Sigmoid colon (tissue), 7 donors: Measurements from ENCODE around the gene CTIF. TPM values are rescaled to one million over a fixed set of nuclear protein-coding genes. Genes with fewer than 3 reads are reported as not detected.
A peak's percentile ranks its signal among the peaks of the same experiment; 100 is the strongest.

ENCODE experiments used
- DNase-seq: peaks from one replicate; pipeline ENCODE4 v3.0.0-alpha.2; 2019
- H3K27ac ChIP-seq, 4 donors: fragments of 200-600 bp; sonication (generic); one replicate each; pipeline ENCODE4 v1.5.1; 2016 to 2019; ENCODE audit warnings: mild to moderate bottlenecking in 1 of 4
- H3K27me3 ChIP-seq, 3 donors: fragments of 200-600 bp; sonication (generic); one replicate each; pipeline ENCODE4 v1.5.1; 2019; ENCODE audit warnings: mild to moderate bottlenecking in 1 of 3
- H3K36me3 ChIP-seq, 4 donors: fragments of 200-600 bp; sonication (generic); one replicate each; pipeline ENCODE4 v1.5.1; 2016 to 2019
- H3K4me1 ChIP-seq, 4 donors: fragments of 200-600 bp; sonication (generic); one replicate each; pipeline ENCODE4 v1.5.1; 2017 to 2019
- H3K4me3 ChIP-seq, 4 donors: fragments of 200-600 bp; sonication (generic); one replicate each; pipeline ENCODE4 v1.5.1; 2017 to 2019; ENCODE audit warnings: mild to moderate bottlenecking in 2 of 4, moderate library complexity in 1 of 4
- H3K9me3 ChIP-seq, 4 donors: fragments of 200-600 bp in 3 of 4; sonication (generic) in 3 of 4; one replicate each; pipeline versions ENCODE4 v1.5.1 to v1.6.1; 2013 to 2019
- CTCF ChIP-seq, 4 experiments: fragments of 450-650 bp in 3 of 4; fragments of 200-600 bp in 1 of 4; IDR thresholded peaks; one replicate each; pipeline ENCODE4 v1.5.1; 2016 to 2019; ENCODE audit warnings: antibody characterized with exemption in 4 of 4, mild to moderate bottlenecking in 3 of 4, moderate library complexity in 2 of 4
- EP300 ChIP-seq, 4 donors: sonication (generic); formaldehyde crosslinking; IDR thresholded peaks; one replicate each; pipeline ENCODE4 v1.6.1; 2017; ENCODE audit warnings: antibody characterized with exemption in 4 of 4
- POLR2A ChIP-seq, 2 donors: fragments of 450-650 bp; IDR thresholded peaks; one replicate each; pipeline ENCODE4 v1.6.1; 2016; ENCODE audit warnings: antibody characterized with exemption in 2 of 2, mild to moderate bottlenecking in 2 of 2, moderate library complexity in 2 of 2
- POLR2AphosphoS5 ChIP-seq, 4 donors: sonication (generic); formaldehyde crosslinking; IDR thresholded peaks; one replicate each; pipeline ENCODE4 v1.6.1; 2017; ENCODE audit warnings: antibody characterized with exemption in 4 of 4
- WGBS, 2 donors: extraction: QIAGEN DNeasy Blood & Tissue Kit; methylation state at CpG; one replicate each; pipeline ENCODE4 v1.1.7; 2013; 5-methylcytosine and 5-hydroxymethylcytosine counted together
- intact Hi-C: fragments of 100-400 bp; cut with DNase I; formaldehyde crosslinking; loops from one replicate; pipeline ENCODE4 v1.15.1; 2023
- polyA plus RNA-seq, 3 donors: library from polyadenylated mRNA; stranded (reverse); fragments of 200-250 nt; gene quantifications; one replicate each; pipeline ENCODE4 v1.2.3, GENCODE V29; 2013
- total RNA-seq, 4 donors: library from RNA; depleted of rRNA; stranded (reverse); fragments of >200 nt; gene quantifications; one replicate each; pipeline ENCODE4 v1.1.0, GENCODE V29; 2016
- donor health status: healthy with polysubstance abuse.
- donor health status: Bipolar disorder and iron deficiency.
- donor health status: healthy.

CTIF gene
- total and polyA plus RNA-seq, 7 donors = 3.6 to 65.9 (median 22.5) TPM

GRCh38 chr18:48785736-48786454, 247.1 kb downstream of the CTIF start:
- WGBS, 2 donors = 88 to 96% methylated on average over 12 of the region's 12 CpGs

GRCh38 chr18:48786455-48787202, 247.8 kb downstream of the CTIF start:
- DNase-seq = peak; percentile 61
- H3K4me3 ChIP-seq = no peak overlapping the region
- 82 to 86% methylated on average over 10 of the region's 10 CpGs for WGBS, 2 donors
- TF ChIP-seq EP300 (IDR thresholded peaks at IDR 0.05) (no peak), POLR2AphosphoS5 (IDR thresholded peaks at IDR 0.05) (no peak), CTCF (IDR thresholded peaks at IDR 0.05) (no peak), POLR2A (IDR thresholded peaks at IDR 0.05) (no peak)
- peaks cover 0 to 43% (median 22%) of the 10 kb centered on the region in 4 donors for H3K4me1 ChIP-seq
- H3K27ac ChIP-seq = peak overlapping the region in 2 of 4 donors; percentile 2 to 55
- peaks cover 0 to 24% (median 5%) of the 10 kb centered on the region in 4 donors for H3K36me3 ChIP-seq
- no peaks in the 10 kb centered on the region for H3K27me3 ChIP-seq
- H3K9me3 ChIP-seq = no peaks in the 10 kb centered on the region
- intact Hi-C loops = no loop called here

More at GRCh38 chr18:48785736-48786454, 247.1 kb downstream of the CTIF start:
- DNase-seq = peak; percentile 40
- peaks cover 0 to 23% (median 5%) of the 10 kb centered on the region in 4 donors for H3K36me3 ChIP-seq
- H3K4me3 ChIP-seq = no peak overlapping the region
- no peak for TF ChIP-seq EP300 (IDR thresholded peaks at IDR 0.05)
- H3K4me1 ChIP-seq = peaks cover 0 to 48% (median 29%) of the 10 kb centered on the region in 4 donors
- H3K27ac ChIP-seq = no peak overlapping the region
- intact Hi-C loops = no loop called here
- H3K27me3 ChIP-seq = no peaks in the 10 kb centered on the region
- no peaks in the 10 kb centered on the region for H3K9me3 ChIP-seq

- TF ChIP-seq CTCF (IDR thresholded peaks at IDR 0.05) (no peak), EP300 (IDR thresholded peaks at IDR 0.05) (no peak), POLR2AphosphoS5 (IDR thresholded peaks at IDR 0.05) (no peak), POLR2A (IDR thresholded peaks at IDR 0.05) (no peak)
- DNase-seq = peak; percentile 47
- Histone ChIP-seq H3K4me1 (peaks cover 0 to 39% (median 13%) of the 10 kb centered on the region in 4 donors), H3K36me3 (peaks cover 0 to 24% (median 5%) of the 10 kb centered on the region in 4 donors), H3K4me3 (no peak overlapping the region), H3K27ac (peak overlapping the region in 2 of 4 donors; percentile 2 to 55), H3K9me3 (no peaks in the 10 kb centered on the region), H3K27me3 (no peaks in the 10 kb centered on the region)
- intact Hi-C loops = no loop called here
- 87 to 92% methylated on average over 11 of the region's 11 CpGs for WGBS, 2 donors
These were observed 248.6 kb downstream of the CTIF start for GRCh38 chr18:48787203-48788151.

GRCh38 chr18:48788373-48788772, 249.5 kb downstream of the CTIF start:
- Histone ChIP-seq H3K4me3 (no peak overlapping the region), H3K36me3 (peaks cover 0 to 24% (median 5%) of the 10 kb centered on the region in 4 donors), H3K4me1 (peaks cover 0 to 32% (median 7%) of the 10 kb centered on the region in 4 donors), H3K9me3 (no peaks in the 10 kb centered on the region), H3K27ac (no peak overlapping the region), H3K27me3 (no peaks in the 10 kb centered on the region)
- WGBS, 2 donors = 89 to 92% methylated on average over 1 of the region's 1 CpG
- intact Hi-C loops = no loop called here
- peak; percentile 15 for DNase-seq
- TF ChIP-seq POLR2A (IDR thresholded peaks at IDR 0.05) (no peak), CTCF (IDR thresholded peaks at IDR 0.05) (no peak), EP300 (IDR thresholded peaks at IDR 0.05) (no peak), POLR2AphosphoS5 (IDR thresholded peaks at IDR 0.05) (no peak)
